Peyer's patch (tissue), 4 donors: Measurements from ENCODE around the gene HHAT.

Experiments
- CTCF ChIP-seq, 6 experiments: fragments of 450-650 bp in 4 of 6; fragments of 200-600 bp in 2 of 6; sonication (generic) in 1 of 6; IDR thresholded peaks; one replicate each; pipeline ENCODE4 v1.5.1; 2017 to 2019; ENCODE audit warnings: antibody characterized with exemption in 6 of 6, mild to moderate bottlenecking in 3 of 6, moderate library complexity in 1 of 6
- POLR2A ChIP-seq, 2 donors: fragments of 450-650 bp; IDR thresholded peaks; one replicate each; pipeline ENCODE4 v1.5.1; 2017; ENCODE audit warnings: antibody characterized with exemption in 2 of 2, mild to moderate bottlenecking in 2 of 2, moderate library complexity in 2 of 2

GRCh38 chr1:210582205-210582970 lies 253.7 kb downstream of the HHAT start:
- TF ChIP-seq CTCF (IDR thresholded peaks at IDR 0.05) = no peak
- no peak for TF ChIP-seq POLR2A (IDR thresholded peaks at IDR 0.05)
